Mesothelial cell of epicardium (in vitro differentiated cells): ENCODE results near the gene PDE2A. TPM values are rescaled to one million over a fixed set of nuclear protein-coding genes. Genes with fewer than 3 reads are reported as not detected.

Experiments used
- DNase-seq, 2 experiments: peaks; one replicate each; pipeline ENCODE4 v3.0.0; 2021; ENCODE audit warnings: low spot score in 2 of 2; ENCODE audit not compliant: unreplicated experiment in 2 of 2
- H3K27ac Mint-ChIP-seq: 2 replicates; pipeline ENCODE4 v1.8.0; 2021; ENCODE audit warnings: mixed read lengths
- H3K27me3 Mint-ChIP-seq: 2 replicates; pipeline ENCODE4 v1.8.0; 2021; ENCODE audit warnings: low read depth, mixed read lengths
- H3K36me3 Mint-ChIP-seq: 2 replicates; pipeline ENCODE4 v1.8.0; 2021; ENCODE audit warnings: mixed read lengths
- H3K4me1 Mint-ChIP-seq: 2 replicates; pipeline ENCODE4 v1.8.0; 2021; ENCODE audit warnings: mixed read lengths
- H3K4me3 Mint-ChIP-seq: 2 replicates; pipeline ENCODE4 v1.8.0; 2021; ENCODE audit warnings: mild to moderate bottlenecking, moderate library complexity, mixed read lengths
- H3K9me3 Mint-ChIP-seq: 2 replicates; pipeline ENCODE4 v1.8.0; 2021; ENCODE audit warnings: mixed read lengths
- CTCF ChIP-seq: fragments of 200-600 bp; sonication (generic); IDR thresholded peaks from one replicate; pipeline ENCODE4 v1.5.0; 2021; ENCODE audit warnings: antibody characterized with exemption; ENCODE audit not compliant: unreplicated experiment
- total RNA-seq: library from RNA; stranded (reverse); gene quantifications from 3 replicates; pipeline ENCODE4 v1.2.1, GENCODE V29; 2021

PDE2A gene
- total RNA-seq, 1 donor from 2014 or later = 1.1 TPM

- H3K4me1 Mint-ChIP-seq = no peaks in the 10 kb centered on the region
- no peak overlapping the region for H3K27ac Mint-ChIP-seq
- no peak overlapping the region for H3K4me3 Mint-ChIP-seq
- H3K9me3 Mint-ChIP-seq = no peaks in the 10 kb centered on the region
- DNase-seq = no peak
- H3K27me3 Mint-ChIP-seq = peaks cover 29% of the 10 kb centered on the region
- H3K36me3 Mint-ChIP-seq = no peaks in the 10 kb centered on the region
- no peak for TF ChIP-seq CTCF
Observed at GRCh38 chr11:72637198-72637597, 37.0 kb downstream of the PDE2A start.

GRCh38 chr11:72636376-72636775 lies 37.8 kb downstream of the PDE2A start:
- peaks cover 29% of the 10 kb centered on the region for H3K27me3 Mint-ChIP-seq
- H3K27ac Mint-ChIP-seq = no peak overlapping the region
- H3K4me1 Mint-ChIP-seq = no peaks in the 10 kb centered on the region
- H3K9me3 Mint-ChIP-seq = no peaks in the 10 kb centered on the region
- no peak for DNase-seq
- H3K36me3 Mint-ChIP-seq = no peaks in the 10 kb centered on the region
- no peak overlapping the region for H3K4me3 Mint-ChIP-seq
- no peak for TF ChIP-seq CTCF

- no peak for DNase-seq
- TF ChIP-seq CTCF = no peak
- no peaks in the 10 kb centered on the region for H3K4me1 Mint-ChIP-seq
- H3K27ac Mint-ChIP-seq = no peak overlapping the region
- no peaks in the 10 kb centered on the region for H3K36me3 Mint-ChIP-seq
- no peaks in the 10 kb centered on the region for H3K9me3 Mint-ChIP-seq
- no peak overlapping the region for H3K4me3 Mint-ChIP-seq
- peaks cover 32% of the 10 kb centered on the region for H3K27me3 Mint-ChIP-seq
Observed at GRCh38 chr11:72635933-72636332, 38.3 kb downstream of the PDE2A start.

GRCh38 chr11:72635309-72635915 lies 38.8 kb downstream of the PDE2A start:
- Mint-ChIP-seq H3K4me3 (no peak overlapping the region), H3K36me3 (no peaks in the 10 kb centered on the region), H3K27me3 (peaks cover 35% of the 10 kb centered on the region), H3K27ac (no peak overlapping the region), H3K9me3 (no peaks in the 10 kb centered on the region), H3K4me1 (no peaks in the 10 kb centered on the region)
- no peak for TF ChIP-seq CTCF
- DNase-seq = no peak

GRCh38 chr11:72634472-72635095 lies 39.6 kb downstream of the PDE2A start:
- TF ChIP-seq CTCF = no peak
- DNase-seq = no peak
- no peaks in the 10 kb centered on the region for H3K36me3 Mint-ChIP-seq
- peaks cover 40% of the 10 kb centered on the region for H3K27me3 Mint-ChIP-seq
- H3K27ac Mint-ChIP-seq = no peak overlapping the region
- no peak overlapping the region for H3K4me3 Mint-ChIP-seq
- no peaks in the 10 kb centered on the region for H3K4me1 Mint-ChIP-seq
- H3K9me3 Mint-ChIP-seq = no peaks in the 10 kb centered on the region
